ENCODE data around the gene SH2D1B.

SH2D1B gene

GRCh38 chr1:162380061-162380846 is 31.7 kb downstream of the SH2D1B start:
- DNase-seq, result no peak

- no peak for DNase-seq
Observed at GRCh38 chr1:162376691-162377090, 35.2 kb downstream of the SH2D1B start, which contains the start of gene SPATA46. Gene SPATA46, minus strand, starts transcription at chr1:162376854. Its CDS starts 64 bp downstream, at chr1:162376790.

GRCh38 chr1:162375463-162375862 is 36.5 kb downstream of the SH2D1B start:
- no peak for DNase-seq

GRCh38 chr1:162374406-162374805 is 37.5 kb downstream of the SH2D1B start:
- DNase-seq, result no peak

- DNase-seq, result no peak
Observed at GRCh38 chr1:162373541-162374260, 38.2 kb downstream of the SH2D1B start.

- no peak for DNase-seq
Observed at GRCh38 chr1:162373072-162373427, 38.9 kb downstream of the SH2D1B start.

GRCh38 chr1:162372159-162373071 is 39.5 kb downstream of the SH2D1B start:
- DNase-seq, result no peak

GRCh38 chr1:162371611-162372010 is 40.3 kb downstream of the SH2D1B start:
- no peak for DNase-seq

- DNase-seq, result no peak
Observed at GRCh38 chr1:162370721-162371120, 41.2 kb downstream of the SH2D1B start.

- DNase-seq, result no peak
Observed at GRCh38 chr1:162370161-162370560, 41.8 kb downstream of the SH2D1B start.

GRCh38 chr1:162369571-162369970 is 42.4 kb downstream of the SH2D1B start:
- DNase-seq, result no peak

GRCh38 chr1:162368451-162368850 is 43.5 kb downstream of the SH2D1B start:
- no peak for DNase-seq

- no peak for DNase-seq
Observed at GRCh38 chr1:162367772-162368171, 44.2 kb downstream of the SH2D1B start.

GRCh38 chr1:162367073-162367472 is 44.9 kb downstream of the SH2D1B start:
- no peak for DNase-seq

GRCh38 chr1:162366671-162367070 is 45.3 kb downstream of the SH2D1B start:
- no peak for DNase-seq

GRCh38 chr1:162366149-162366548 is 45.8 kb downstream of the SH2D1B start:
- no peak for DNase-seq

GRCh38 chr1:162365284-162366020 is 46.5 kb downstream of the SH2D1B start:
- no peak for DNase-seq

- no peak for DNase-seq
Observed at GRCh38 chr1:162364498-162364897, 47.4 kb downstream of the SH2D1B start.

- DNase-seq, result no peak
Observed at GRCh38 chr1:162363823-162364222, 48.1 kb downstream of the SH2D1B start.

- no peak for DNase-seq
Observed at GRCh38 chr1:162361349-162361748, 50.6 kb downstream of the SH2D1B start.

GRCh38 chr1:162360874-162361260 is 51.1 kb downstream of the SH2D1B start:
- no peak for DNase-seq

- no peak for DNase-seq
Observed at GRCh38 chr1:162360237-162360873, 51.6 kb downstream of the SH2D1B start.
